ENCODE data around the gene NPW.
"Not testable (repeated sequence)": the region's sequence is repeated elsewhere in the genome, so short reads cannot be mapped to it uniquely, and the experiment has no call there.

The NPW gene

GRCh38 chr16:2029350-2029749 lies 9.8 kb downstream of the NPW start:
- Histone ChIP-seq H3K36me3 (ENCODE audit: insufficient read depth, low read length) (peaks cover 4% of the 10 kb centered on the region), H3K9ac (ENCODE audit: low read depth, low read length) (no peak overlapping the region), H3K4me2 (ENCODE audit: low read length) (no peak overlapping the region), H3K4me1 (ENCODE audit: control insufficient read depth, insufficient read depth, low read length) (peaks cover 32% of the 10 kb centered on the region), H3K27me3 (ENCODE audit: control insufficient read depth, insufficient read depth, low read length) (no peaks in the 10 kb centered on the region), H3K9me3 (replicated peaks; ENCODE audit: low read length) (no peaks in the 10 kb centered on the region), H3K4me3 (ENCODE audit: low read length) (no peak overlapping the region)

DNA sequence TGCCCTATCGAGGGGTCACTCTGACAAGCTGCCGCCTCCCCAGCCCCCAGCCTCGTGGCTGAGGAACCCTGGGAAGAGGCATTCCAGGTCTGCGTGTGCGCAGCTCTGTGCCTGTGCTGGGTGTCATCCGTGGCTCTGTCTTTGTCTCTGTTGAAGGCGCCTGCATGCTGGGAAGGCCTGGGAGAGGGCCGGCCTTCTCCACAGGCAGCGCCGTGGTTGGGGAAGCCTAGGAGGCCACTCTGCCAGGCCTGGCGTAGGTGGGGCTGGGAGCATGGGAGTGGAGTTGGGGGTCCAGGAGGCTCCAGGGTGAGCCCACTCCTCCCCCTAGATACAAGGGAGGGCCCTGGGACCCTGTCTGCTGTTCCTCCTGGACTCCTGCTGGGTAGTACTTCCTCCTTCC lies 10.5 kb downstream of the NPW start:
- no peak overlapping the region for H3K9ac ChIP-seq (ENCODE audit: low read depth, low read length)
- H3K36me3 ChIP-seq (ENCODE audit: insufficient read depth, low read length): peaks cover 4% of the 10 kb centered on the region
- H3K9me3 ChIP-seq (replicated peaks; ENCODE audit: low read length): no peaks in the 10 kb centered on the region
- no peak overlapping the region for H3K4me2 ChIP-seq (ENCODE audit: low read length)
- H3K27me3 ChIP-seq (ENCODE audit: control insufficient read depth, insufficient read depth, low read length): no peaks in the 10 kb centered on the region
- H3K4me3 ChIP-seq (ENCODE audit: low read length): no peak overlapping the region
- peaks cover 37% of the 10 kb centered on the region for H3K4me1 ChIP-seq (ENCODE audit: control insufficient read depth, insufficient read depth, low read length)

- no peaks in the 10 kb centered on the region for H3K9me3 ChIP-seq (replicated peaks; ENCODE audit: low read length)
- no peak overlapping the region for H3K9ac ChIP-seq (ENCODE audit: low read depth, low read length)
- no peak overlapping the region for H3K4me2 ChIP-seq (ENCODE audit: low read length)
- H3K4me3 ChIP-seq (ENCODE audit: low read length): no peak overlapping the region
- peaks cover 48% of the 10 kb centered on the region for H3K4me1 ChIP-seq (ENCODE audit: control insufficient read depth, insufficient read depth, low read length)
- H3K27me3 ChIP-seq (ENCODE audit: control insufficient read depth, insufficient read depth, low read length): no peaks in the 10 kb centered on the region
- H3K36me3 ChIP-seq (ENCODE audit: insufficient read depth, low read length): peaks cover 5% of the 10 kb centered on the region
These were observed 11.5 kb downstream of the NPW start for GRCh38 chr16:2031081-2031577.

DNA sequence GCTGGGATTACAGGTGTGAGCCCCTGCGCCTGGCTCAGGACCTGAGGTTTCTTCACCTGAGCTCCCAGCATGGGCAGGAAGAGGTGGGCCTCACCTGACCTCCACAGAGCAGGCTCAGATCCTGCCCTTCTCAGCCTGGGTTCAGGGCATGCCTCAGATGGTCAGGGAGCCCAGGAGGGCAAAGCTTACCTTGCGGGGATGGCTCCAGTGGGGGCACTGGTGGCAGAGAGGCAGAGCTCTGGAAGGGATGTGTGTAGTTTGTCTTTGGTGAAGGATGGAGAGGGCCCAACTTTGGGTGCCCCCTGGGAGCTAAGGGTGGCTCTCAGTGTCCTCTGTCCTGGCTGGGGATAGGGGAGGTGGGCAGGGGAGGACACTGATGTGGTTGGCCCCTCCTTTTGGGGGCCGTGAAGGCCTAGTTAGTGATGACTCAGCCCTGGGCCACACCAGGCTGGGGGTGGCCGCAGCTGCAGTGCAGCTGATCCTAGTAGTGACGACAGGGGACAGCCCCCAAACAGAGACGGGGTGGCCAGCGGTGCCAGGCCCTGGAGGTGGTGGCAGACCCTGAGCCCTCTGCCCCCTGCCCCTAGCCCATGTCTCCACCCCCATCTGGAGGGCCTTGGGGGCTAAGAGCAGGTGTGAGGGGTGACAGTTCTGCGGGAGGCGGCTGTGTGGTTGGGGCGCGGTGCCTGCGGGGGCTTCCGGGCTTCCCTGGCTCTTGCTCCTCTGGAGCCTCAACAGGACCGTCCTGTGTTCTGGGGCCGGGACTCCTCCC lies 12.9 kb downstream of the NPW start:
- peak overlapping the region; percentile 72 for H3K4me3 ChIP-seq (ENCODE audit: low read length)
- H3K9me3 ChIP-seq (replicated peaks; ENCODE audit: low read length): no peaks in the 10 kb centered on the region
- peak overlapping the region; percentile 93 for H3K4me2 ChIP-seq (ENCODE audit: low read length)
- H3K36me3 ChIP-seq (ENCODE audit: insufficient read depth, low read length): peaks cover 18% of the 10 kb centered on the region
- H3K27me3 ChIP-seq (ENCODE audit: control insufficient read depth, insufficient read depth, low read length): no peaks in the 10 kb centered on the region
- H3K4me1 ChIP-seq (ENCODE audit: control insufficient read depth, insufficient read depth, low read length): peaks cover 52% of the 10 kb centered on the region
- peak overlapping the region; percentile 82 for H3K9ac ChIP-seq (ENCODE audit: low read depth, low read length)

- peak overlapping the region; percentile 72 for H3K4me3 ChIP-seq (ENCODE audit: low read length)
- H3K4me1 ChIP-seq (ENCODE audit: control insufficient read depth, insufficient read depth, low read length): peaks cover 50% of the 10 kb centered on the region
- peak overlapping the region; percentile 82 for H3K9ac ChIP-seq (ENCODE audit: low read depth, low read length)
- peaks cover 19% of the 10 kb centered on the region for H3K36me3 ChIP-seq (ENCODE audit: insufficient read depth, low read length)
- no peaks in the 10 kb centered on the region for H3K27me3 ChIP-seq (ENCODE audit: control insufficient read depth, insufficient read depth, low read length)
- peak overlapping the region; percentile 93 for H3K4me2 ChIP-seq (ENCODE audit: low read length)
- no peaks in the 10 kb centered on the region for H3K9me3 ChIP-seq (replicated peaks; ENCODE audit: low read length)
These were observed 13.7 kb downstream of the NPW start for GRCh38 chr16:2033057-2033908.

GRCh38 chr16:2033909-2034695 lies 14.5 kb downstream of the NPW start:
- peak overlapping the region; percentile 93 for H3K4me2 ChIP-seq (ENCODE audit: low read length)
- H3K36me3 ChIP-seq (ENCODE audit: insufficient read depth, low read length): peaks cover 25% of the 10 kb centered on the region
- H3K4me1 ChIP-seq (ENCODE audit: control insufficient read depth, insufficient read depth, low read length): peaks cover 56% of the 10 kb centered on the region
- not testable (repeated sequence) for H3K27me3 ChIP-seq (ENCODE audit: control insufficient read depth, insufficient read depth, low read length); H3K9me3 ChIP-seq (replicated peaks; ENCODE audit: low read length)
- peak overlapping the region; percentile 72 for H3K4me3 ChIP-seq (ENCODE audit: low read length)
- H3K9ac ChIP-seq (ENCODE audit: low read depth, low read length): peak overlapping the region; percentile 82

- Histone ChIP-seq H3K4me3 (ENCODE audit: low read length) (peak overlapping the region; percentile 65), H3K9ac (ENCODE audit: low read depth, low read length) (peak overlapping the region; percentile 74), H3K27me3 (ENCODE audit: control insufficient read depth, insufficient read depth, low read length) (no peaks in the 10 kb centered on the region), H3K36me3 (ENCODE audit: insufficient read depth, low read length) (peaks cover 28% of the 10 kb centered on the region), H3K4me2 (ENCODE audit: low read length) (peak overlapping the region; percentile 91), H3K4me1 (ENCODE audit: control insufficient read depth, insufficient read depth, low read length) (peaks cover 63% of the 10 kb centered on the region), H3K9me3 (replicated peaks; ENCODE audit: low read length) (no peaks in the 10 kb centered on the region)
These were observed 15.3 kb downstream of the NPW start for GRCh38 chr16:2034696-2035430.

DNA sequence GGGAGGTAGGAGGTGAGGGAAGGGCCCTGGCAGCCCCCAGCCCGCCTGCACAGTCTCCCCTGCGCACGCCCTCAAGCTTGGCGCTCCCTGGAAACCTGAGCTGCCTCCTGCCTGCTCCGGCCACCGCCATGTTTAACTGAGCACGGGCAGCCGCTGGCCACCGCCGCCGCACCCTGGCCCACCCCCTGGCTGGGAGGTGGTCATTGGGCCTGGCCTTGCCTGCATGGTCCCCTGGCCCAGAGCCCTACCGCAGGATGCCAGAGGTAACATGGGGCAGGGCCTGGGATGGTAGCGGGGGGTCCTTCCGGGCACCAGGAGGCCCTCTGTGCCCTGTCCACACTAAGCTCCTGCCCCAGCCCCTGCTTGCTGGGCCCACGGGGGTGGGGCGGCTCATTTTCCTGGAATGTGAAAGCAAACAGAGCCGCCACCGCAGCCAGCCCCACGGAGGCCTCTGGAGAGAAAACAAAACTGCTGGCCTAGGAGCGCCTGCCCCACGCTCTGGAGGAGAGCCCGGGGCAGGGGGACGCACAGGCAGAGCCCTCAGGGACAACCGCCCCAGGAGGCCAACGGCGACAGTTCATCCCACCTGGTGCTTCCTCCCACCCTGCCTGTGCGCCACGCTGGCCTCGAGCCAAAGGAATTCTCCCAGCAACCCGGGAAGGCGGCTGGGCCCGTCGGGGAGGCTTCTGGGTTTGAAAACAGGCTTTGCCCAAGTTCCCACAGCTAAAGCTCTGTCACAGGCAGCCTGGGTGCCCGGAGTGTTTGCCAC lies 16.0 kb downstream of the NPW start:
- Histone ChIP-seq H3K9ac (ENCODE audit: low read depth, low read length) (peak overlapping the region; percentile 74), H3K4me2 (ENCODE audit: low read length) (peak overlapping the region; percentile 91), H3K9me3 (replicated peaks; ENCODE audit: low read length) (no peaks in the 10 kb centered on the region), H3K36me3 (ENCODE audit: insufficient read depth, low read length) (peaks cover 24% of the 10 kb centered on the region), H3K4me3 (ENCODE audit: low read length) (peak overlapping the region; percentile 65), H3K27me3 (ENCODE audit: control insufficient read depth, insufficient read depth, low read length) (no peaks in the 10 kb centered on the region), H3K4me1 (ENCODE audit: control insufficient read depth, insufficient read depth, low read length) (peaks cover 71% of the 10 kb centered on the region)

DNA sequence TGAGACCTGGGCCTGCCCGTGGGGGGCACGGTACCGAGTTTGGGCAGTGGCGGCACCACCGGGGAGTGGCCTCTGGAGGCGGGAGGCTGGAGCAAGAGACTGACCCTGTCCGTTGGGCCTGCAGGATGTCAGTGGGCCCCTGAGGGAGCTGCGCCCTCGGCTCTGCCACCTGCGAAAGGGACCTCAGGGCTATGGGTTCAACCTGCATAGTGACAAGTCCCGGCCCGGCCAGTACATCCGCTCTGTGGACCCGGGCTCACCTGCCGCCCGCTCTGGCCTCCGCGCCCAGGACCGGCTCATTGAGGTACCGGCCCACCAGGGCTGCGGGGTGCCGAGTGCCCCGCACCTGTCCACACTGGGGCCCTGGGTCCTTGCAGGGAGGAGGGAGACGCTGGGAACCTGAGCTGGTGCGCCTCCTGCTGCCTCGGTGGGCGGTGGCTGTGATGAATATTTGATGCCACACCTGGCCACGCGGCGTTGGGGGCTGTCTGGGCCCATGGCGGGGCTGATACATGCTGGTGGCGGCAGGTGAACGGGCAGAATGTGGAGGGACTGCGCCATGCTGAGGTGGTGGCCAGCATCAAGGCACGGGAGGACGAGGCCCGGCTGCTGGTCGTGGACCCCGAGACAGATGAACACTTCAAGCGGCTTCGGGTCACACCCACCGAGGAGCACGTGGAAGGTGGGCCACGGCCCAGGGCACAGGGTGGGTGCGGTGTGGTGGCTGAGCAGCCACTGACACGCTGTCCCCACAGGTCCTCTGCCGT lies 16.8 kb downstream of the NPW start:
- Histone ChIP-seq H3K9me3 (replicated peaks; ENCODE audit: low read length) (no peaks in the 10 kb centered on the region), H3K4me3 (ENCODE audit: low read length) (peak overlapping the region; percentile 65), H3K4me1 (ENCODE audit: control insufficient read depth, insufficient read depth, low read length) (peaks cover 79% of the 10 kb centered on the region), H3K27me3 (ENCODE audit: control insufficient read depth, insufficient read depth, low read length) (no peaks in the 10 kb centered on the region), H3K9ac (ENCODE audit: low read depth, low read length) (peak overlapping the region; percentile 74), H3K4me2 (ENCODE audit: low read length) (peak overlapping the region; percentile 91), H3K36me3 (ENCODE audit: insufficient read depth, low read length) (peaks cover 24% of the 10 kb centered on the region)

DNA sequence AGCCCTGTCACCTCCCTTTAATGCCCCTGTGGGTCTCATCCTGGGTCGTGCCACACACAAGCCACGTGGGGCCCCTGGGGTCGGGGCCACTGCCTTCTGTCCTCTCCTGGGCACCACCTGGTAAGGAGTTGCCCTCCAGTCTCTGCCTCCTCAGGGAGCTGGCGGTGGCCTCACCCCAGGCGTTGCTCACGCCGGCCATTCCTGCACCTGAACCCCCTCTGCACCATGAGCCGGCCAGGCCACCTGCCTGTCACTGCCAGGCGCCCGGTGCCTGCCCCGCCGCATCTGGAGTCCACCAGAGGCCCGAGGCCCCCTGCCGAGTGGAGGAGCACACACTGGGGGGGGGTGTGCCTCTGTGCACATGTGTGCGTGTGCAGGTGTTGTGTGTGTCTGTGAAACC lies 17.5 kb downstream of the NPW start:
- Histone ChIP-seq H3K9me3 (replicated peaks; ENCODE audit: low read length) (no peaks in the 10 kb centered on the region), H3K4me3 (ENCODE audit: low read length) (no peak overlapping the region), H3K27me3 (ENCODE audit: control insufficient read depth, insufficient read depth, low read length) (no peaks in the 10 kb centered on the region), H3K9ac (ENCODE audit: low read depth, low read length) (no peak overlapping the region), H3K36me3 (ENCODE audit: insufficient read depth, low read length) (peaks cover 24% of the 10 kb centered on the region), H3K4me1 (ENCODE audit: control insufficient read depth, insufficient read depth, low read length) (peaks cover 83% of the 10 kb centered on the region), H3K4me2 (ENCODE audit: low read length) (no peak overlapping the region)
